Stimulated activated CD8-positive, alpha-beta memory T cell treated with anti-CD3 and anti-CD28 coated beads, Interleukin-15, amount 100 ng/mL, for 4 hours (primary cell): ENCODE measurements around the gene PPP1R1B.
"Not testable (repeated sequence)": the region's sequence is repeated elsewhere in the genome, so short reads cannot be mapped to it uniquely, and the experiment has no call there.

ENCODE experiments used
- DNase-seq, 2 donors: peaks; one replicate each; pipeline ENCODE4 v3.0.0-alpha.2; 2020; ENCODE audit warnings: low read depth in 2 of 2

PPP1R1B gene

DNA sequence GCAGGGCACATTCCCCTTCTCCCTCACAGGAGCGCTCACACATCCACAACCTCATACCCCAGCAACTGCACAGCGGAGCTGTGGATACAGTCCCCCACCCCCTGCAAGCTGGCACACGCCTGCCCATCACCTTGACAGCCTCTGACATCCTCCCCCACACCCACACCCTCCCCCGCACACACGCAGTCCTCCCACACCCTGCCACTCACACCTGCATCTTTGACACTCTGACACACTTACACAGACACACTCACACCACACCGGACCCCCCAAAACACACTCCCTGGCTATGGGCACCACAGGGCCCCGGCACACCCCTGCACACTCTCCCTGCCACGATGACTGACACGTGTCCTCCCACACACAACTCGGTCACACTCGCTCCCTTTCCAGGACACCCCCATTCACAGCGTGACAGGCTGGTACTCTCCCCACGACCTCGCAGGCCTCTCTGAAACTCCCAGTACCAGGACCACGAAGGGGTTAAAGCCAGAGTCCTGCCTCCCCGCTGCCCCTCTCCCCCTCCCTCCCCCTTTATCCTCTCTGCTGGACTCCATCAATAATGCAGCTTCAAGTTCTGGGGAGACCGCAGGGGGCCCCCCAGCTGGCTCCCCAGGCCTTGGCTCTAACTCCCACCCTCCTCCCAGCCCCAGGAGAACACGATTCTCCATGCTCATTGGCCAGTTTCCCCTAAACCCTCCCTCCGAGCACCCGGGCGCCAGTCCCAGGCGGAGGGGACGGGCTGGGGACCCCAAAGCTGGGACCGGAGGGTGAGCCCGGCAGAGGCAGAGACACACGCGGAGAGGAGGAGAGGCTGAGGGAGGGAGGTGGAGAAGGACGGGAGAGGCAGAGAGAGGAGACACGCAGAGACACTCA is at the start of gene PPP1R1B:
PPP1R1B (plus strand) TSS at position 782 of the 876 bp plus-strand sequence. CDS start 441 bp downstream, outside the sequence.
- no peak for DNase-seq

DNA sequence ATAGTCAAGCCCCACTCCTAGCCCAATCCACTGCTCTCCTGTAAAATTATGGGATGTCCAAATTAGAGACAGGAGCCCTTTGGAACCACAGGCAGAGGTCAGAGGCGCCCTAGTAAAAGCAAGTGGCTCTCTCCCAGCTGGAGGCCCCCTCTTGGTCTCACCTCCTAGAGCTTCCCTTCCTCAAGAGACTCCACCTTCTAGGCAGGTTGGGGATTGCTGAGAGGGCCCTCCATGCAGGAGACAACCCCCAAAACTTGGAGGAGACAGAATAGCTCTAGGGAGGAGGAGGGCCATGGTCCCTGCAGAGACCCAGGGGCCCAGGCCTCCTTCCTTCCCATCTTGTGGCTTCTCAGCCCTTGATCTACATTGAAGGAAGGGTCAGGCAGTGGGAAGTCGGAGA is 48.5 kb upstream of the PPP1R1B start:
- no peak for DNase-seq

DNA sequence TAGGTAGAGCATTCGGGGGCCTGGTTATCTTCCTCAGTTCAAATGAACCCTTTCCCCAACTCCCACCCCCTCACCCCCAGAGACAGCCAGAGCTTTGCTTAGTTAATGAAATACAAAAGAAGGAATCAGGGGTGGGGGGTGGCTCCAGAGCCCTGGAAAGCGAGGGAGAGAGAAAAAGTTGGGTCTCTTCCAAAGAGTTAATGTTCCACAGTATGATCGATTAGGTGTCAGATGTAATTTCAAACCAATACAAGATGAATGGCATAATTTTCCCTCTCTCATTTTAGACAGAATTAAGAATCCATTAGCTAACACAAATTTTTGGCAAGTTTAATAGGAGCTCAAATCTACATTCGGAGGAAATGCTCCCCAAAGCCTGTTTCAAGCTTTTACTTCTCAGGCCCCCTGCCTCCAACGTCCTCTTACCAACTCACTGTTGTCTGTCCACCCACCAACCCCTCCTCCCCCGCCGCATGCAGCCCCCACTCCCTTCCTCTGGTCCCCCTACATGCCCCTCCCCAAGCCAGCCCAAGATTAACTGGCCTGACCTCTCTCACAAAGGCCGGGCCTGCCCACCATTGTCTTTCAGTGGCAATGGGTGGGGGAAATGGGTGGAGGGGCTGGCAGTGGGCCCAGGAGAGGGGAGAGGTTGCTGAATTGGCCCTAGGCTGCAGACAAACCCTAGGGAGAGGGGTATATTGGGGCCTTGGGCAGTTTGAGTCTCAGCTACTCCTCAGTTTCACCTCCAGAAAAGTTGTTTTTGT is 47.3 kb upstream of the PPP1R1B start:
- DNase-seq, result no peak

DNA sequence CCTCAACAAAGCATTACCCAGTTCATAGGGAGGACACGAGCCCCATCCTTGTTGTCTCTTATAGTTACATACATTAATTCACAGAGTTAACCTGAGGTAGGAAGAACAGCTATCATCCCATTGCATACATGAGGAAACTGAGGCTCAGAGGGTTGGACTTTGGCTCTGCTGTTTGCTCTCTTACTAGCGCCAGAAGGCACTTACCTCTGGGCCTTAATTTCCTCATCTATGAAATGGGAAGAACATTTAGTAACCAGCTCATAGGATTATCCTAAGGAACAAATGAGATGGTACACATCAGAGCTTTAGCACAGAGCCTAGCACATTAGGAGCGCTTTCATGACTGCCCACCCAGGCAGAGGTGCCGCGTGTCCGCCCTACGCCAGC is 46.7 kb upstream of the PPP1R1B start:
- no peak for DNase-seq

DNA sequence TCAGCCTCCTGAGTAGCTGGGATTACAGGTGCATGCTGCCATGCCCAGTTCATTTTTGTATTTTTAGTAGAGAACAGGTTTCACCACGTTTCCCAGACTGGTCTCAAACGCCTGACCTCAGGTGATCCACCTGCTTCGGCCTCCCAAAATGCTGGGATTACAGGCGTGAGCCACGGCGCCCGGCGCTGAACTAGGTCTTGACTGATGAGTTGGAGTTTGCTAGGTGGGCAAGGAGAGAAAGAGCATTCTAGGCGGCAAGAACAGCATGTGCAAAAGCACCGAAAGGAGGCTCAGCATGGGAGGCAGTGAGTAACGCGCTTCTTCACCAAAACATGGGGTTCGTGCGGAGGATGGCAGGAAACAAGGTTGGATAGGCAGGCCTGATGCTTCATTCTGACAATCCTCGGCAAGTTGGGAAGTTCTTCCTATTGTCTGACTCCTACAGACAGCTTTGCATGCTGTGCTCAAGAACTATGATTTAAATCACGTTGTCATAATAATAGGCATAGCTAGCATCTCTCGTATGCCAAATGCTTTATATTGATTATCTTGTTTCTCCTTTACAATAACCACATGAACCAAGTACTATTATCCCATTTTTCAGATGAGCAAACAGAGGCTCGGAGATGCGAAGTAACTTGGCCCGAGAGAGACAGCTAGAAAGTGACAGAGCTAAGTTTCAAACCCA is 45.5 kb upstream of the PPP1R1B start:
- DNase-seq, result no peak

DNA sequence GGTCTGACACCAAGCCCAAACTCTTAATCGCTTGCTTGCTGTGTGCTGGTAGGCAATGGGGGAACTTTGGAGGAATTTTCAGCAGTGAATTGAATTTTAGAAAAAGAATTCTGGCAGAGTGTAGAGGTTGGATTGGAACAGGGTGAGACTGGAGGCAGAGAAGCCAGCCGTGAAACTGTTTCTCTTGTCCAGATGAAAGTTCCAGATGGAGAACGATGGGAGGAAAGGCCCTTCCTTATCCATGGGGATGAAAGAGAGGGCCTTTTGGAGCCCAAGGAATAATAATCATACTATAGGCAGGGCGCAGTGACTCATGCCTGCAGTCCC is 45.0 kb upstream of the PPP1R1B start:
- DNase-seq, result no peak

DNA sequence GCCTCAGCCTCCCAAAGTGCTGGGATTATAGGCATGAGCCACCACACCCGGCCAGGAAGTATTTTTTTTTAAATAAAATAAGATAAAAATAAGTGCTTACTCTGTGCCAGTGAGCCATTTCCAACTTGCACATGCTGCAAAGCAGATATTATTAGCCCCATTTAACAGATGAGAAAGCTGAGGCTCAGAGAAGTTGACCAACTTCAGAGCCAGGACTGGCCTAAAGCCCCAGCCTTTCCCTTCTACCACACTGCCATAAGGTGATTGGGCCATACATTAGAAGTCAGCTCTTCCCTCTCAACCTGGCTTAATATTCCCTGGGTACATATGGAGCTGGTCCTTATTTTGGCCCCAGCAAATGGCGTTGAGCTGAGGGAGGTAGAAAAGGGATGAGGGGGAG is 44.1 kb upstream of the PPP1R1B start:
- DNase-seq, result no peak

DNA sequence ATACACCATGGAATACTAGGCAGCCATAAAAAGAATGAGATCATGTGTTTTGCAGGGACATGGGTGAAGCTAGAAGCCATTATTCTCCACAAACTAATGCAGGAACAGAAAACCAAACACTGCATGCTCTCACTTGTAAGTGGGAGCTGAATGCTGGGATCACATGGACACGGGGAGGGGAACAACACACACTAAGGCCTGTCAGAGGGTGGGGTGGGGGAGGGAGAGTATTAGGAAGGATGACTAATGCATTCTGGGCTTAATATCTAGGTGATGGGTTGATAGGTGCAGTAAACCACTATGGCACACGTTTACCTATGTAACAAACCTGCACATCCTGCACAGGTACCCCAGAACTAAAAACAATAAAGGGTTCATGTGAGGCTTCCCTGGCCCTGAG is 36.6 kb upstream of the PPP1R1B start:
- DNase-seq, result not testable (repeated sequence)

DNA sequence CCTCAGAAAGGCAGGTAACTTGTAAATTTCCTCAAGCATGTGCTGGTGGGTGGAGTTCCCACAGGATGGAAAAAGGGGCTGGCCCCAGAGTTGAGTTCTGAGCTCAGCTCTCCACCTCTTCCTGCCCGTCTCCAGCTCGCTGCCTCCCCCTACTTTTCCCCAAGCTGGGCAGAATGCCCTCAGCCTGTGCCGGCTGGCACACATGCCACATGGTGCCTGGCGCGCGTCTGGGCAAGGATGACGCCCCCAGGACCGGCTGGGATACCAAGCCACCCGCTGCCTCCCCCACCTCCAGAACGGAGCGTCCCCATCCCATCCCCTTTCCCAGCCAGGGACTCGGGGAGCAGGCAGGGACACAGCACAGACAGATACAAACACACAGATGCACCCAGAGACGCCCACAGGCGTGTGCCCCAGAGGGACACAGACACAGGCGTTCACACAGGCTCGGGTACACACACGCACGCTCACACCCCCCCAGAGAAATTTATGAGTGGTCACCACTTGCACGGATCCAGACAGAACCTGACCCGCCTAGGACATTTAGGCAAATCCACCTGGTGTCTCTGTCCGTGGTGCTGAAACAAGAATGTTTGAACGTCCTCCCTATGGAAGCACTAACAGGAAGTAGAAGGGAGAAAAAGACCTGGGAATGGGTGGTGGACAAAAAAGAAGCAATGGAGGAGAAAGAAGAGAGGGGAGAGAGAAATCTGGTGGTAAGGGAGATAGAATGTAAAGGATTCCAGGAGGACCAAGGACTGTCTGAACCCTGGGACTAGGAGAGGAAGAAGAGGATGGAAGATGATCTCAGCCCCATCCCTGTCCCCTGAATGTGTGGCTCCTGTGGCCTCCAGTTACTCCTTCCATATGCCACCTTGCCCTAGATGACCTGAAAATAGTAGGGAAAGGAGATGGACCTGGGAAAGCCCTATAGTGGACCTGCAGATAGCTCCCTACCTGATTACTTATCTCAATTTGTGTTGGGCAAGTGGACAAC is 34.5 kb upstream of the PPP1R1B start:
- DNase-seq, result no peak

DNA sequence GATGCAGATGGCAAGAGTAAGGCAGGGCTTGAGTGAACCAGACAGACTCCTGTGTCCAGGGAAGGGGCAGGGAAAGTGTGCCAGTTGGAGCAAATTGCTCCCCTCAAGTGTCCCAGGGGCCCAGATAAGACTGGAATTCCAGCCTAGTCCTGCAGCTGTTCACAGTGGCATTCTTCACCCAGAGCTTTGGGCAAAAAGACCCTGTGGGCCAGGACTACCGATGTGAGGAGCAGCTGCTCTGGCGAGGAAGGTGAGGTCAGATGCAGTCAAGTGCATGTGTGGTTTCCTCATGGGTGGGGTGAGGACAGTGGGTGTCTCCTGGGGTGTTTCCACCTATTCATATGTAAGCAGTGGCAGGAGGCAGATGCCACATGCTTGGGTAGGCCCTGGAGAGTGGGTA is 33.4 kb upstream of the PPP1R1B start:
- DNase-seq, result no peak

DNA sequence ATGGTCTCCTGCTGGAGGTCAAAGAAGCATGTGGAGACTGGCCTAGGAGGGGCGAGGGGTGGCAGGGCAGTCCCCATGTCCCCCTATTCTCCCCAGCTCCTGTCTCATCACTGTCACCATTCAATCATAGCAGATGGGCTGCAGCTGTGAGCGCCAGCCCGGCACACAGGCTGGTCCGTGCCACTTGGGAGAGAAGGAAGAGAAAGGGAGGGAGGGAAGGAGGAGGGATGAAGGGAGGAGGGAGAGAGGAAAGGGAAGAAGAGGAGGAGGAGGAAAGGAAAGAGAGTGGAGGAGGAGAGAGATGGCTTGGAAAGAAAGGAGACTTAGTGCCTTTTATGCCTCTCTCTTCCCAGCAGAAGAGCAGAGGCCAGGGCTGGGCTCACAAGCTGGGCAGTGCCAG is 31.5 kb upstream of the PPP1R1B start:
- no peak for DNase-seq

DNA sequence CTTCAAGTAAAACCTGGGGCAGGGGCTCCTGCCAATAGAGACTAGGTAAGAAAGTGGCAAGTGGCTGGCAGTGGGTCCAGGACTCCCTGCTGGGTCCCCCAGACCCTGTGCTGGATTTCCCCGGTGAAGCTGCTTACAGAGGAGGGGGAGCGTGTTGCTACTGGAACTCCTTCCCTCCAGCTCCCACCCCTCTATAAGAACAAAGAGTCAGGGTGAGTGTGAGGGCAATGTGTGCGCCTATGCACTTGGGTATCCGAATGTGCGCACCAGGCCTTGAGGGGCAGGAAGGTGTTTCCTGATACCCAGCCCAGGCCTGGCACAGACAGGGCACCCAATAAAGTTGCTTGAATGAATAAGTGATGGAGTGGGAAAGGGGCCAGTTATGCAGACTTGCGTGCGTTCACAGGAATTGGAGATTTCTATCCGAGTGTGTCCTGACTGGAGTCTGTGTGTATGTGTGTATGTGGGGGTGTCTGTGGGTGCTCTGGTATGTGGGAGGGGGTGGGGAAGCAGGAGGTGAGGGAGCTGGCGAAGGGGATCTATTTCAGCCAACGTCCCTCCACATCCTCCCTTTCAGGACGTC is 30.7 kb upstream of the PPP1R1B start:
- DNase-seq, result no peak

DNA sequence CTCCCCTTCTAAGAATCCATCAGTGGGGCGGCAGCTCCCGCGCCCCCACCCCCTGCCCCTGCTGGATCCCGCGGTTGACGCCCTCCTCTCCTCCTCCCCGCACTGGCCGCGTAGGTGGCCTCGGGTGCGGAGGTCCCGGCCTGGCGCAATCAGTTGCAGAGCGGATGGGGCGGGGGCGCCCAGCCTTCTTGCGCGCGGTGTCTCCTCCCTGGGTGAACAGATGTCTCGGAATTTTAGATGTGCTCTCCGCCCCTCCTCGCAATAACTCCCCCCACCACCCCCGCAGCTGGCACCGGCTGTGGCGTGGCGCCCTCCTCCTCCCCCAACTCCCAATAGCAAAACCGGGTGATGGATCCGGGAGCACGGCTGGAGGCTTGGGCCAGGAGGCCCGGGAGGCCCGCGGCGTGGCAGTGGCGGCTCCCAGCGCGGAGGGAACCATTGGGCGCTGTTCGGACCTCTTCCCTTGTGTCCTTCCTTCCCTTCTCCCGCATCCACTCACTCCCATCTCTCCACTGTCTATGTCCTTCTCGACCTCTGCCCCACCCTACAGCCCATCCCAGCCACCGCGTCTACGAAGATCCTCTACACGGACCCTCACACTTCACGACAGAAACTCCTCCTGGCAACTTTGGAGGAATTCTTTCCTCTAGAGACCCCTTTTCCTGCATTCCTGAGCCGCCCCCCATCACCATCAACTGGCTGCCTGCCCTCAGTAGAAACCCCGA is 30.0 kb upstream of the PPP1R1B start:
- DNase-seq, result no peak

DNA sequence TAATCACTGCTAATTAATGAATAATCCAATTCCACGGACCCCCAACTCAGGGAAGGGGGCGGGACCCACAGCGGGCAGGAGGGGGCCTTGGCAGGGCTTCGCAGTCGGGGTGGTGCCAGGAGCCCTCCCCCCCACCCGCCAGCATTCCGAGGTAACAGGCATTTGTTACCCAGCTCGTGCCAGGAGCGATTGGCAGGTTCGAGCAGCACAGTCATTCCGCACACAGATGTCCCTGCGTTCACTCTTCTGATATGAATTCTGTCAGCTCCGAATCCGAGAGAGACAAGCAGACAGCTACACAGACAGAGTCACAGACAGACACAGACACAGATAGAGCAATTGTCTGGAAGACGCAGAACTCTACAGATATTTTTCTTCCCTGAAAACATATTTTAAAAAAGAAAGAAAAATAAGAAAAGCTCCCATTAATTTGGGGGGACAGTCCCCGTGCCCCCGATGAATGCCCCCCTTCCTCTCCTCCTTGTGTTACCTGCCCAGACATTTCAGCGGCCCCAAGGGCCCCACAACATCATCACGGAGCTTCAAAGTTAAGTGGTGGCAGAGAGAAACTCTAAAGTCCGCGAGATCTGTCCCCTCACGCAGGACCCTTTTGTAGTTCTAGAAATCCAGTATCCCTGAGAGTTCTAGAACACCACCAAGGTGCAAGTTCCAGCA is 29.2 kb upstream of the PPP1R1B start:
- no peak for DNase-seq

DNA sequence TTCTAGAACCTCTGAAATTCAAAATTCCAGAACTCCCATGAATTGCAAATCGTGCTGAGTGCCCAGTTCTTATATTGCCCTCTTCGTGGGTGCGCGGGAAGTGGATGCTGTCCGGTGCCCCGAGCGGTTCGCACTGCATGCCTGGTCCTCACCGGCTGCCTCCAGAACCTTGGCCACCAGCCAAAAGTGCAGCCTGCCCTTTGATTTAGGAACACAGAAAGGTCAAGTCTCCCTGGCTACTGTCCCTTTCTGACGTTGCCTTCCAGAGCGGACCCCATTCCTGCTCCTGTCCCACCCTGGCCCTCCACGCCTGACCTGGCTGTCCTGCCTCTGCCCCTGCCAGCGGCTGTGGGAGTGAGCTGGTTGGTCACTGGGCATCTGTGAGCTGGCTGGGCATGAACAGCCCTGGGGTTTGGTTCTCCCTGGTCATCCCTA is 28.7 kb upstream of the PPP1R1B start:
- DNase-seq, result no peak

DNA sequence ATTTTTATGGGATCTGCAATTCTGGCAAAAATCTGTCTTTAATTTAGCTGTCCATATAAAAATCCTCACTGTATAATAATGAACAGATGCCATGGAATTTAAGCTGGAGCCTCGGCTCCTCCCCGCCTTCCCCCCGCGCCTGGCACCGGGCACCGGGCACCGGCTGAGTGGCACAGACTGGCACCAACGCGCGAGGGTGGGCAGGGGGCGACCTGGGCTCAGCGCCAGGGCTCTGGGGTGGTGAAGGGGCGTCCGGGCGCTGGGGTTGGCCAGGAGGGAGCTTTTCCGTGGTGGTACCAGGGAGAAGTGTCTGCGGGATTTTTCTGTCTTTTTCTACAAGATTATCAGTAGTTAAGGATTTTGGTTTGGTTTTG is 28.1 kb upstream of the PPP1R1B start:
- DNase-seq, result no peak

DNA sequence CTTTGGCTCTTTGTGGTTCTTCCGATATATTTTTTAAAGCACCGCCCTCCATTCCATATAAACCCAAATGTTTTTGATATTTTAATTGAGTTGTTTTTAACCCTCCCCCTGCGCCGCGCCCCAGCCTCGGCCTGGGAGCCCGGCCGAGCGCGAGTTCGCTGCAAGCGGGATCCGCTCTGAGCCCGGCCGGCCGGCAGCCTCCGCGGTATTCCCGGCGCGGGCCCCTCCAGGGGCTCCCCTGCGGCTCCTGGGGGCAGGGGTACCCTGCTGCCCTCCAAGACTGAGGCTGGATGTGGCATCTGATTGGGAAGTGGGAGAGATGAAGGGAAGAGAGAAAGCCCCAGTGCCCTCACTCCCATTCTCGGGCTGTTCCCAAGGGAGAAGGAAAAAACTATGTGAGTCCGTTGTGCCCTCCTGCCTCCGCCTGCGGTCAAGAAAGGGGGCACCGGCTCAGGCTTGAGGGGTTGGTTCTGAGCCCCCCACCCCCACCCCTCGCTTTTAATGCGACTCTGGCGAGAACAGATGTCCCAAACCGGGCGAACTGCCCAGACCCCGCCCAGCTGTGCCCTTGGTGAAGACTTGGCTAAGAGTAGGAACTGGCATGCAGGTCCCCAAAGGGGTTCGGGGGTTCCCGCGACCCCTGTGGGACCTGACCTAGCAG is 27.6 kb upstream of the PPP1R1B start:
- DNase-seq, result no peak

DNA sequence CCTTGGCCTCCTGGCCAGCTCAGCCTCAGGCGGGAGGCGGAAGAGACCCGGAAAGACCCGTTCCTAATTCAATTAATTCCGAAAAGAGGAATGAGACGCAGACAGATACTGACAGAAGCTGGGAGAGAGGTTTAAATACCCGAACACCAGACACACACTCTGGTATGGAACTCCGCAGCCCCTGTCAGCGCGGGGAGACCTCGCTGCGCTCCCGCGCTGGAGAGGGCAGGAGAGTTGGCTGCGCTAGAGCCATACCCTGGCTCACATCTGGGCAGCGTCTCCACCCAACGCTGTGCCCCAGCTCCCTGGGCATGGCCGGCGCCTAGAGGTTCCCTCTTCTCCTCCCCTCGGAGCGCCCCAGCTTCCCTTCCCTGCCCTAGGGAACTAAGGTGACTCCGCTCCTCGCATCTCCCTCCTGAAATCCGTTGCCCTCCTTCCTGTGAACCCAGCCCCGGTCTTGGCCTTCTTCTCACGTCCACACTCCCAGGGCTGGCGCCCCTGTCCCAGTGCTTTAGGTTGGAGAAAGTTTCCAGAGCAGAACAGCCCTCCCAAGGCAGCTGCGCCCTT is 27.0 kb upstream of the PPP1R1B start:
- no peak for DNase-seq
